Raji (cell line): ENCODE data around the gene ZNF345.

Experiments
- POLR2A ChIP-seq: IDR thresholded peaks from 2 replicates; pipeline ENCODE4 v1.6.1; 2011; ENCODE audit warnings: low read depth, low read length, control low read depth; ENCODE audit not compliant: insufficient read depth

The ZNF345 gene

DNA sequence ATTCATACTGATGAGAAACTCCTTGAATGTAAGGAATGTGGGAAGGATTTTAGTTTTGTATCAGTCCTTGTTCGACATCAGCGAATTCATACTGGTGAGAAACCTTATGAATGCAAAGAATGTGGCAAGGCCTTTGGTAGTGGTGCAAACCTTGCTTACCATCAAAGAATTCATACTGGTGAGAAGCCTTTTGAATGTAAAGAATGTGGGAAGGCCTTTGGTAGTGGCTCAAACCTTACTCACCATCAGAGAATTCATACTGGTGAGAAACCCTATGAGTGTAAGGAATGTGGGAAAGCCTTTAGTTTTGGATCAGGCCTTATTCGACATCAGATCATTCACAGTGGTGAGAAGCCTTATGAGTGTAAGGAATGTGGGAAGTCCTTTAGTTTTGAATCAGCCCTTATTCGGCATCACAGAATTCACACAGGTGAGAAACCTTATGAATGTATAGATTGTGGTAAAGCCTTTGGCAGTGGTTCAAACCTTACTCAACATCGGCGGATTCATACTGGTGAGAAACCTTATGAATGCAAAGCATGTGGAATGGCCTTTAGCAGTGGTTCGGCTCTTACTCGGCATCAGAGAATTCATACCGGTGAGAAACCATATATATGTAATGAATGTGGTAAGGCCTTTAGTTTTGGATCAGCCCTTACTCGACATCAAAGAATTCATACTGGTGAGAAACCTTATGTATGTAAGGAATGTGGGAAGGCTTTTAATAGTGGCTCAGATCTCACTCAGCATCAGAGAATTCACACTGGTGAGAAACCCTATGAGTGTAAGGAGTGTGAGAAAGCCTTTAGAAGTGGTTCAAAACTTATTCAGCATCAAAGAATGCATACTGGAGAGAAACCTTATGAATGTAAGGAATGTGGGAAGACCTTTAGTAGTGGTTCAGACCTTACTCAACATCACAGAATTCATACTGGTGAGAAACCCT, 26.6 kb downstream of the ZNF345 start:
- TF ChIP-seq POLR2A, result no peak

GRCh38 chr19:36891768-36892357, 41.2 kb downstream of the ZNF345 start:
- no peak for TF ChIP-seq POLR2A

- no peak for TF ChIP-seq POLR2A
These were observed 44.2 kb downstream of the ZNF345 start for GRCh38 chr19:36894849-36895383.

- TF ChIP-seq POLR2A, result no peak
These were observed 47.7 kb downstream of the ZNF345 start for GRCh38 chr19:36898422-36898821.

DNA sequence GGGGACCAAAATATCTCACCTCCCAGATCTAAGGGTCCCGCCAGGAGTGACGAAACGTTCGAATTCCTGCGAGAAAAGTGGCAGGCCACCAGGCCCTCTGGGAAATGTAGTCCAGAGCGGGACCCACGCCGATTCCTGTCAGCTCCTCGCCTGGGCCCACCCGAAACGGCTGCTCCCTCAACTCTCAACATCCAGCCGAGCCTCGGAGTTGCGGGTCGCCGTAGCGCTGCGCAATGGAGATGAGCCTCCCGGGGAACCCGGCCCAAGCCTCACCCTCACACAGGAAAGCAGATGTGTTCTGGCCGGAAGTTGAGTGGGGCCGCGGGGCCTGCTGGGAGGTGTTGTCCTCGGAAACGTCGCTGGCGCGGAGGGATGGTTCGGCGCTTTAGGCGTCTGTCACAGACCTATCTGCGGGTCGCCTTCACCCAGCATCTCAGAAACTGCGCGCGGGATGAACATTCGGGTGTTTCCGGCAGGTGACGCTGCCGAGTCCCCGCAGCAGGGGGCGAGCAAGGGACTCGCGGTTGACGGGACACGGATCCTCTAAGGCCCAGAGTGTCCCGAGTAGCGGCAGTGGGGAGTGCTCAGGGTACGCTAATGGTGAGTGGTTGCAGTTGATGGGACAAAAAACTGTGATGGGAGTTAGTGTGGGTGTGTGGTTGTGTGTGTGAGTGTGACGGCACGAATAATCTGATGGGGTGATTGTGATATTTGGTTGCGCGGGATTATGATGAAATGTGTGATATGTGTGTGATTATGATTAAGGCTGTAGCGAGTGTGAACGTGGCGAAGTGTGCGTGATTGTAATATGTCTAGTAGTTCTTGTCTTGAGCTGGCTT, 65.5 kb downstream of the ZNF345 start, which contains the start of the genes ZNF568 and ZNF829:
ZNF568 (plus strand) TSS at position 341 of the 839 bp plus-strand sequence. CDS start 6,439 bp downstream, outside the sequence.
ZNF829 (minus strand) TSS at position 300 of the 839 bp plus-strand sequence. CDS start 1,124 bp downstream, outside the sequence.
- no peak for TF ChIP-seq POLR2A

DNA sequence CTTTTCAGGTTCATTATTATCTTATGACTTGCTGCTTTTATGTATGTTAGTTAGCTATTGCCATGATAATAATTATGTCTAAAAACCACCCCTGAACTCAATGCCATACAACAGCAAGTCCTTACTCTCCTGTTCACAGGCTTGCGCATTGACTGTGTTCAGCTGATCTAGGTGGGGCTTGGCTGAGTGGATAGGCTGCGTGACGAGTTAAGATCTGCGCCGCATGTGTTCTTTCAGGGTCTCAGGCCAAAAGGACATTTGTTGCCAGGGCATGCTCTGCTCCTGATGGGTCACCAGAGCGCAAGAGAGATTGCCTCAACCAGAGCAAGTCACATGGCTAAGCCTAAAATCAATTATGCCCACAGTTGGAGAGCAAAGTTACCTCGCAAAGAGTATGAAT, 66.3 kb downstream of the ZNF345 start:
- TF ChIP-seq POLR2A, result no peak

DNA sequence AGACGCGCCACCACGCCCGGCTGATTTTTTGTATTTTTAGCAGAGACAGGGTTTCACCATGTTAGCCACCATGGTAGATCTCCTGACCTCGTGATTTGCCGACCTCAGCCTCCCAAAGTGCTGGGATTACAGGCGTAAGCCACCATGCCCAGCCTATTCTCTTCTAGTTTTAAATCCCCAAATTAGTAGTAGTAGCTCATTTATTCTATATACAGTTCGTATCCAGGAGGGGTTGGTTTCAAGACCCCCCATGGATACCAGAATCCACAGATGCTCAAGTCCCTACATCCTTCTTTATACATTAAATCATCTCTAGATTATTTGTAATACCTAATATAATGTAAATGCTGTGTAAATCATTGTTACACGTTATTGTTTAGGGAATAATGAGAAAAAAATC, 67.4 kb downstream of the ZNF345 start:
- no peak for TF ChIP-seq POLR2A
